ENCODE measurements around the gene MID1.

DNA sequence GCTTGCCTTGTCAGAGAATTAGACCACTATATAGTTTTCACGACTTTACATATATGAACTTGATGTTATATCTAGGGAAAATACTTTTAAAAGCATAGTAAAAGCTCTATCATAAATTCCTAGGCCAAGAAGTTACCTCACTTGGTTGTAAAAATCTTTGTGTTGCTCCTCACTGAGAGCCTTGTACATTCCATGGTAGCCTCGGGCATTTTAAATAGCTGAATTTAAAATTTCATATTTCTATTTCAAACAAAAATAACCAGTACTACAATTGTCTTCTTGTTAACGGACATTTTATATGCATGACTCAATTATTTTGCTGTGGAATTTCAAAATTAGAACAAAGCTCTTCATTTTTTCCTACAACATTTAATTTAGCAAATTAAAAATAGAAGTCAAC is 107.6 kb downstream of the MID1 start:
- TF ChIP-seq ZNF274 (IDR thresholded peaks at IDR 0.05; ENCODE audit: low read depth, low read length) (no peak), YY1 (IDR thresholded peaks at IDR 0.05; ENCODE audit: insufficient read depth, insufficient read length) (no peak)

All from NT2/D1 (cell line).